Measurements from ENCODE around the gene PPP2R2C.

The PPP2R2C gene

DNA sequence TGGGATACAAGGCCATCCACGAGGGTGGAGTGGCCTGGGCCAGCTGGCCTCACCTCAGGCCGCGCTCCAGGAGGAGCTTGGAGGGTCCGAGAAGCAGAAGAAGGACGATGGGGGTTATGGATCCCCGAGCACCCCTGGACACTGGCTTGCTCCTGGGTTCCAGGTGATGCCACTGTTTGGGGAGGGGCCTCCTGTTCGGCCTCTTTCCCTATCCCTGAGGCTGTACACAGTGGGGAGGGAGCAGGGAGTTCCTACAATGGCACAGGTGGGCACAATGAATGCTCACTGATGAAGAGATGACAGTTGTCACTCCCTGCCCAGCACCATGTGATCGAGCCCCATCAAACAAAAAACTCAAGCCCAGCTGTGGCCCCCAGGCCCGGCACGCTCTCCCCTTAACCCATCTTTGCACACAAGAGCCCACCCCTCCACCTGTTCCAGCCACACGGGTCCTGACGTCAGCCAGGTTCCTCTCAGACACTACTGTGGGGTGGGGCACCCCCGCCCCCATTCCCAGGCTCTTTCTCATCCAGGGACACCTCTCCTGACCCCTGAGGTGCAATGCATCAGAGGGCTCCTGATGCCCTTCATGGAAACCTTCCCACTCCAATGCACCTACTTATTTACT, 132.5 kb downstream of the PPP2R2C start:
- DNase-seq: no peak

DNA sequence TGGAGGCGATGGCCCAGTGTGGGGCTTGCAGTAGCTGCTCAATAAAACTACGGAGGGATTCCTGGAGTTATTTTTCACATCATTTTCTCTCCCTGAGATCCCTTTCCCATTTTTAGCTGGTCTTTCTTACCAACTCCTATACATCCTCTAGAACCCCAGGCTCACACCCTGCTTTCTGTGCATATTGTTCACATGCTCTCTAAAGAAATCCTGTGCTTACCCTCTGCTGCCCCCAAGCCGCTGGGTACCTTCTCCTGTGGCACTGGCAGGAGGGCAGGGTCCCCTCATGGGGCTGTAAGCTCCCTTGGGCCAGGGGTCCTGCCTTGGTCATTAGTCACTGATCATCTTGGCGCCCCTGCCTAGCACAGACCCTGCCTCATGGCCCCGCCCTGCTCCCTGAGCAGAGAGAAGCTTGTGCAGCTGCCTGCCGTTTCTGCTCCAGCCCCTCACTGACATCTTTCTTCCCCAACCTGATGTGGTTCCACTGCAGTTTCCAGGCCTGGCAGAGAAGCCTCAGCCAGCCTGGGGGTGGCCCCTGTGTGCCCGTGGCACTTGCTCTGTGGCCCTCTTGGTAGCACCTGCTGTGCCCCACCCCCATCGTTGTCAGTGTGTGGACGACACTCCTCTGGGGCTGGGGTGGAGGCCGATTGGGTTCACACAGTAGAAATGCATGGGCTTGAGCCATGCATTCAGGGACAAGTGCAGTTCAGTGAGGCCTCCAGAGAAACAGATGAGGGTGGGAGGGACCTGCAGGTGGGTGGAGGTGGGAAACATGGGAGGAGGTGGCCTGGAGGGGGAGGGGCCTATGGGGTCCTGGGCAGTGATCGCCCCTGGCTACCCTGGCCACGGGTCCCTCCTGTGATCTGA, 133.2 kb downstream of the PPP2R2C start:
- no peak for DNase-seq

DNA sequence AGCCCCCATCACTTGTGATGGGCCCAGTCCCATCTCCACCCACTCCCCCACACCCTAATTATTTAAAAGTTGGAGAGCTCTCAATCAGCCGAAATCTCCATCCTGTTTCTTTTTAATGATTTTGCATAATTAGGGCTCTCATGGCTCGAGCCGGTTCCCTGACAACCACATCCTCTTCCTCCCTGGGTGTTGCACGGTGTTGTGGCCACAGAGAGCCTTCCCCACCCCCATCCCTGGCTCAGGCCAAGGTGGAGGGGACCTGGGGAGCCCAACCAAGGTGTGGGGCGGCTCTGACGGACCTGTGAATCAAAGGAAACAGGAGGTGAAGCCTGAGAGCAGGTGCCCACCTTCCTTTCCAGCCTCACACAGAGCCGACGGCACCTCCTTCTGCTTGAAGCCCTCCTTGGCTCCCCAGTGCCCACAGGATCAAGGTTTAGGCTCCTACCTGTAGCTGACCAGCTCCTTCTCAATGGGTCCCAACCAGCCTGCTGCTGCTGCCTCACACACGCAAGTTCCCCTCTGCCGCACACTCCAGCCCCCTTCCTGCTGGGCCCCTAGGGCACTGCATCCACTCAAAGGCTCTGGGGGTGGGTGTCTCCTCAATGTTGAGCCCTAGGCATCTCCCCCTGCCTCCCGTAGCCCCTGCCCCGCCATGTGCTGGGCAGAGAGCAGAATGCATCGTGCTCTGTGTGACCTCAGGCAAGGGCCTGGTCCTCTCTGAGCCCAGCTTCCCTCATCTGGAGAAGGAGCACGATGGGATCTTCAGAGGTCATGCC, 134.1 kb downstream of the PPP2R2C start:
- no peak for DNase-seq

DNA sequence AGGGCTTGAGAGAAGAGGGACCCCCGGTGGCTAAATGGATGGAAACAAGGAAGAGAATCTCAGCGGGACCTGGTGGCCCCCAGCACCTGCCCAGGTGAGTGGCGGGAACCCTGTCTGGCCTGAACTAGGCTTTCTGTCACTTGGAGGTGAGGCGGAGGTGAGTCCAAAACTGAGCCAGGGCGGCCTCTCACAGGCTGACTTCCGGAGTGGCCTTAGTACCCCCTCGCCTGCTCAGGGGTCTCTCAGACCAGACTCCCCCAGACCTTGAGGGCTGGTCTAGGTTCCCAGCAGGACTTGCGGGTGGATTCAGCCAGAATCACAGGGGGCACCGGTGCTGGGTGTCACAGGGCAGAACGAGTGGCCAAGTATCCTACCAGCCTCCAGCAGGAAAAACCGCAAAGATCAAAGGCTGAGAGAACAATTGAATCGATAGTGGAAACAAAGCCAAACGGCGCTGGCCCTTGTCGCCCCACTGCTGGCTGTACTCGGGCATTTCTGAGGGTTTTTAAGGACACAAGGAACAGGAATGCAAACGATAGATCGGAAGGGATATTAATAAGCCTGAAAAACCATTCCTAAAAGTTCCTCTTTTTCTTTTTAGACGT, 135.0 kb downstream of the PPP2R2C start:
- no peak for DNase-seq

DNA sequence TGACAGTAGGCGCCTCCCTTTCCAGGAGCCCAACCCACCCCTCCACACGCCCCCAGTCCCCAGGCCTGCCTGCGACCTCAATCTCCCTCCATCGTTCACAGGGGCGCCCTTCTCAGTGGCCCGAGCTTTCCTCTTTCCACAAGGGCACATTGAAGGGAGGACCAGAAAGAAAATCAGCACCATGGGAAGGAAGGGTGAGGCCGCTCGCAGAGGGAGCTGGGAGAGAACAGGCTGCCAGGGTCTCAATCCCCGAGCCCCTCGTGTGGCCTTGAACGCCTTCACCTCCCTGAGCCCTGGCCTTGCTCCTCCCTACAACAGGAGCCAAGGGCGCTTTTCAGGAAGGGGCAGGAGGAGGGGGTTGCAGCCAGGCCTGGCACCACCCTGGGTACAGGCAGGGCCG, 136.2 kb downstream of the PPP2R2C start:
- no peak for DNase-seq

DNA sequence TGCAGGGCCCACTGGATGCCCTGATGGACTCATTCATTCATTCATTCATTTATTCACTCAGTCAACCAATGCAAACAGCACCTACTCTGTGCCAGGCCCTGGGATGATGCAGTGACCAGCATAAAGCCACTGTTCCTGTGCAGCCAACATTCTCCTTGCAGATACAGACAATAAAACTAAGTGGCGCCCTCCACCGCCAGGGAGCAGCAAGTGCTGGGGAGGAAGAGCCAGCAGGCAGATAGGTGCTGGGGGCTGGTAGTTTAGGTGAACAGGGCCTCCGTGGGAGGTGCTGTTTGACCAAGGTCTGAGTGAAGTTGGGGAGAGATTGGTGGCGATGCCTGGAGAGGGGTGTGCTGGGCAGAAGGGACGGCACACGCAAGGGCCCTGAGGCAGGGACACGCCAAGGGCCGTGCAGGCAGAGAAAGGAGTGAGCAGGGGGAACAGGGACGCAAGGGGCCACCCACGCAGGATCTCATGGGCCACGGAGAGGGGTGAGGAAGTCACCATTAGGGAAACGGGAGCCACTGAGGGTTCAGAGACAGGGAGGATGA, 137.3 kb downstream of the PPP2R2C start:
- no peak for DNase-seq

DNA sequence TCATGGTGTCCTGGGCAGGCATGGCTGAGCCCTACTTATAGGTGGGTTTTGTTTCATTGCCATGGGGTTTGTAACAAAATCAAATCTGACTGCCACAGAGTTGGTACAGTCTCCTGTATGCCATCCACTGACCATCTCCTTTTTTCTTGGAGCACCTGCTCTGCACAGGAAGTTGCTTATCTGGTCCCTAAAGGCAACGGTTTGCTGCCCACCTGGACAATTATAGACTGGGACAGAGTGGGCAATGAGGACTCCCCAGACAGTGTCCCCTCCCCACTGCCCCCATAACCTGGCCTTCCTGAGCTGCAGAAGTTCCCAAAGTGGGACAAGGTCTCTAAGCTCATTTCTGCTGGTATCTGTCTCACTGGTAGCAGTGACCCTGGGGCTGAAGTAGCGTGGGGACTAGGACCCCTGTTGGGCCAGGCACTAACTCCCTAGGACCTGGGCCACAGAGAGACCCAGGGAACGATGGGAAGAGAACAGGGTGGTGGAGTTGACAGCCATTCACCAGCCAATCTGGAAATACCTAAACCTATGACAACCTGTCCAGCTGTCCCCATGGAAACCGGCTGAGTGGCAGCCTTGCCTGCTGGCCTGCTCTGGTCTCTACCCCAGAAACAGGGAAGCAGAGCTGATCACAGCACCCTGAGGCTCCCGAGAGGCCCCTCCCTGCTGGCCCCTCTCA, 138.1 kb downstream of the PPP2R2C start:
- DNase-seq: no peak

DNA sequence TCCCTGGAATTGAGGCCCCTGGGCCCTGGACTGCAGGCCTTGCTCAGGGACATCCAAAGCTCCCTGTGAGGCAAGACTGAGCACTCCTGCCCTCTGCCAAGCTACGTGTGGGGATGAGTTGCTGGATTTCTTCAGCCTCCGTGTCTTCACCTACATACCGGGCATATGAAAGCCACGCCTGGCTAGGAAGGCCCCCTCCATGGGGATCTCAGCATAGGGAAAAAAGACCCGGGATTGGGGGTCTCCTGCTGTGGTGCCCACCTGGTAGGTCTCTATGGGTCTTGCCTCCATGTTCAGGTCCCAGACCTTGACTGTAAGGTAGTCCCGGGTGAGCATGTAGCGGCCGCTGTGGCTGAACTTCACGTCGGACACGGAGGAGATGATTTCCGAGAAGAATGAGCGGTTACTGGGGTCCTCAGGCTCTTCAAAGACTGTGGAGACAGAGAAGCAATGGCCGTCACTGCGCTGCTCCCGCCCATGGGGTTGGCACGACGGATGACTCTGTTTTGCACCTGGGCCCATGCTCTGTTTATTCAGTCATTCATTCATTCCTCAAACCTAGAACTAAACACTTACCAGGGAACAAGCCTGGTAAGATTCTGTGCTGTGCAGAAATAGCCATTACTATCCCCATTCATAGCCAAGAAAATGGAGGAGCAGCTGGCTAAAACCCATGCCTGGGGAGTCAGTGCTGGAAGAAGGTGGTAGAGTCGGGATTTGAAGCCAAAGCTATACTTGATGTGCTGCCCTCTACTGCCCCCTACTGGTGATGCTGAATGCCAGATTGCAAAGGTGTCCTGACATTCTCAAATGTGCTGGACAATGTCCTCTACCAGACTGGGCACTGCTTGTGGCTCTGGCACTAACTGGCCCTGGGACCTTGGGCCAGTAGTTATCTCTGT, 138.9 kb downstream of the PPP2R2C start:
- no peak for DNase-seq

DNA sequence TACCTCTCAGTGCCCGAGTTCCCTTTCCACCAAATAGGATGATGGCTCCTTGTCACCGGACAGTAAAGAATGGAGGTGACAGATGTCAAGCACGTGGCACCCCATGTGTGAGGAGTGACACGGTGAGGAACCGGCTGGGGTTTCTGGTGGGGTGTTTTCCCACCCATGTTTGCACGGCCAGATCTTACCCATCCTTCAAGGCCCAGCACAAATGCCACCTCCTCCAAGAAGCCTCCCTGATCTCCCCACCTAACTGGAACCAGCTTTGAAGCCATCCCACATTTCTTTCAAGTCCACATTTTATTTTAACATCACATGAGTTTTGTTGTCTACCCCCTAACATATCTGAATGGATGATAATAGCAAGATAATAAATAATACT, 139.8 kb downstream of the PPP2R2C start:
- no peak for DNase-seq

DNA sequence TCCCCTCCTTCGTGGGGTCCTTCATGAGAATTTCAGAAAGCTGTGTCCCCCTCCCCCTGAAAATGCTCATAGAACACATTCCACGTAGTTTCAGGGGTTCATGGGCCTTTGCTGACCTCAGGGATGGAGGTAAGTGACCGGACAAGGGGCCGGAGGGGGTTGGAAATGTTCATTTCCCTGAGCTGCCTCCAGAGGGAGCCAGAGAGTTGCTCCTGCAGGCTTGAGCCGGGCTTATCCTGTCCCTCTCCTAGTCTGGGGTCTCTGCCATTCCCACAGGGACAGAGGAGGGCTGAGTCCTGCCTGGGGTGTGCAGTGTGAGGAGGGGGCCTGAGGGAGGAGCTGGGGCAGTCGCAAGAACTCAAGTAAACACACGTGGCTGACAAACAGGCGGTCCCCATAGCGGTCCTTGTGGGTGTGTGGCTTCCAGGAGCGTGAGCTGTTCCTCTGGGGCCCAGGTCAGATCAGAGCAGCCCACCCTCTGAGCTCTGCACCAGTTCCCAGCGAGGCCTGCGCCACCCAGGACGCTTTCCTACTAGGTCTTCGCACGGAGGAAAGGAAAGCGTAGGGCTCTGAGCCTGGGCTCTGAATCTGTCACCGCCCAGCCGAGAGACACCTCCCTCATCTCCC, 140.3 kb downstream of the PPP2R2C start:
- no peak for DNase-seq

DNA sequence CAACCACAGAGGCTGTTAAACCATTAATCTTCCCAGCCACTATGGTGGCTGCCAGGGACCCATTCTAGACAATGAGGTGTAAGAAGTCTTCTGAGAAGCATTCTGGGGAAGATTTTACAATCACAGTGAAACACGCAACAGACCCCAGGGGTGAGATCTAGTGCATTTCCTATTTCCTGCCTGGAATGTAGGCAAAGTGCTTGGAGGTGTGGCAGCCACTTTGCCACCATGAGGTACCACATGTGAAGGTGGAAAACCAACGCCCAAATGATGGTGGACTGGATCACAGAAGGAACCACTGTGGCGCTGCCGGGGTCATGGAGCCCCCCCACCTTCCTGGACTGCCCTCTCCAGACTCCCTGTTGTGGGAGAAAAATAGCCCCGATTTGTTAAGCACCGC, 140.9 kb downstream of the PPP2R2C start:
- DNase-seq: no peak

DNA sequence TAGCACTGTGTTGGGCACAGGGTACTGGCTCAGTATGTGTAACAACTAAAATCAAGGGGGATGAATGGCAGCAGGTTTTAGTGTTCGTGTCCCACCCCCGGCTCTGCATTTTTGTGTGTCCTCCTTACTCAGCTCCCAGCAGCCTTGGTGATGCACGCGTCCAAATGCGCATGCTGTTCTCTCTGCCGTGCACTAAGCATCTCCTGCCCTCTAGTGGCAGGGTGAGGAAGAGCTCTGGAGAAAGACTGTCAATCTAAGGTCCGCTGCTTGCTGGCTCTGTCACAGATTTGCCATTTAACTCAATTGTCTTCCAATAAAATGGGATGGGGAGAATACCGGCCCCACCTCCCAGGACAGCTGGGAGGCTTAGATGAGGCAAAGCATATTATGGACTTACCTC, 141.4 kb downstream of the PPP2R2C start:
- peak; percentile 6 for DNase-seq

DNA sequence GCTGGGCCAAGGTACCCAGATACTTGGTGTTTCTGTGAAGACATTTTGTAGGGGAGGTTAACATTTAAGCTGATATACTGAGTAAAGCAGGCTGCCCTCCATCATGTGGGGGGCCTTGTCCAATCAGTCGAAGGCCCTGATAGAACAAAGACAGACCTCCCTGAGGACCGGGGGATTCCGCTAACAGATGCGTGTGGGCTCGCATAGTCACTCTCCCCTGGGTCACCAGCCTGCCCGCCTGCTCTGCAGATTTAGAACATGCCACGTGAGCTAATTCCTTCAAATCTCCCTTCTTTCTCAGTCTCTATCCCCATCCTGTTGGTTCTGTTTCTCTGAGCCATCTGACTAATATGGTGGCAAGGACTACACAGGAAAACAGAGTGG, 142.0 kb downstream of the PPP2R2C start:
- DNase-seq: no peak

DNA sequence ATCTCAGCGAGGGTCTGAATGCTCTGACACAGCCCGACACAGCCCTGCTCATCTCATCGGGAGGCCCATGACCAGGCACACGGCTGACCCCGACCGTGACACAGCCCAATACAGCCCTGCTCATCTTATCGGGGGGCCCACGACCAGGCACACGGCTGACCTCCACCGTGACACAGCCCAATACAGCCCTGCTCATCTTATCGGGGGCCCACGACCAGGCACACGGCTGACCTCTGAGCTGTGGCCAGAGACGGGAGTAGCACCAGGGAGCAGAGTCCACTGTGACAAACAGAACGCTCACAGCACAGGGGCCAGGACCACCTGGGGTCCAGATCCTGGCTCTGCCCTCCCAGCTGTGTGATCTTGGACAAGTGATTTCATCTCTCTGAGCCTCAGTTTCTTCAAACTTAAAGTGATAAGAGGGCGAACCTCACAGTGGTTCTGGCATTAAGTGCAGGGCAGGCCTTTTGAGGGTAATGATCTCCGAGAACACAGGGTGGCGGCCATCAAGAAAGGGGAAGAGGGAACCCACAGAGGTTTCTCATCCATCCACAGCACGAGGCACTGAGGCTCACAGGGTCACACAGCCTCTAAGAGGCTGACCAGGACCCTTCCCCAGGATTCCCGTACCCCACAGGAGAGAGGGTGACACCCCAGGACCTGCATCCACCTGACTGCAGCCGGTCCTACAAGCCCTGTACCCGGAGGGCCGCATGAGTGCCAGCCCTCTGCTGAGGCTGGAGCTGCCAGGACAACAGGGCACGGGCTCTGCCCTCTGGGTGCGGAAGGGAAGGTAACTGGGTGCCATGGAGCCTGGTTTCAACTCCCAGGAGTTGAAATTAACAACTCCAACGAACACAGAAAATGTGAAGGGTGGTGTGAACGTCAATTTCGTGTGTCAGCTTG, 142.7 kb downstream of the PPP2R2C start:
- DNase-seq: no peak

DNA sequence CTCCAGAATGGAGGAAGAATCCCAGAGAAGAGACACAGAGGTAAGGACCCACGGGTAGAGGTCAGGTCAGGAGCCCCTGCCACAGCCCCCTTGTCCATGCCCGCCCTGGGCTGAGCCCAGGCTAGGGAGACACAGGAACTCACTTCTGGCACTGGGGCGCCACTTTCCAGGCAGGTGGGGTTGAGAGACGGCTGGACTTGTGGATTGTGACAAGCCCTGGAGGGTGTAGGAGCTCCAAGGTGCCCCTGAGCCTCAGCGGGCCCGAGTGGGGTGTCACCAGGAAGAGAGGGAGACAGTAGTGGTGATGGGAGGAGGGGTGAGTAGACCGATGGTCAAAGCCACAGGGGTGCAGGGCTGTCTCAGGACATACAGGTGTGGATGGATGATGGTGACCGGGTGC, 143.9 kb downstream of the PPP2R2C start:
- no peak for DNase-seq

DNA sequence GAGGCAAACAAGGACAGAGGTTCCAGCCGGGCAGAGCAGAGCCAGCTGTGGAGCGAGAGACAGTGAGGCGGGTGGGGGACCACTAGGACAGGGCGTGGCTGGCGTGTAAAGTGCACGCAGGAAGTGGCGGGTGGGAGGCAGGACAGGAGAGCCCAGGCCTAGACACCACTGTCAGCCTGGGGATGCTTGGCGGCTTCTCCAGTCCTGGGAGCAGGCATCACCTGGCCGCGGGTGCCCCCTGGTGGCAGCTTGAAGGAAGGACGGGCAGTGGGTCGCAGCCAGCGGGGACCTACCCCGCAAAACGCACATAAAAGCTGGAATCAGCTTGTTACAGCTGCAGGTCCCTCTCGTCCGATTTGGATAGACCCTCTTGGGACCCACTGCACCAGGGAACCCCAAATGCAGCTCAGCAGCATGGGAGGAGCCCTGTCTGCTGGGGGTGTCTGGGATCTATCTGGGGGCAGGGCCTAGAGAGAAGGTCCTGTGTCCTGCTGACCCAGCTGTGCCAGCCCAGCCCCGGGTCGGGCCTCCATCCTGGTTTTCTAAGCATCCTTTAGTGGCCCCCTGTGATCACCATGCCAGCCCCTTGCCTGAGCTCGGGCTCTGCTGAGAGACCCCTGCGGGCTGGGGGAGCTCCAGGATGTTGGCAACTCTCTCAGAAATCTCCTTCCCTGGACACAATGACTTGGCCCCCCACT, 145.0 kb downstream of the PPP2R2C start:
- peak; percentile 26 for DNase-seq

DNA sequence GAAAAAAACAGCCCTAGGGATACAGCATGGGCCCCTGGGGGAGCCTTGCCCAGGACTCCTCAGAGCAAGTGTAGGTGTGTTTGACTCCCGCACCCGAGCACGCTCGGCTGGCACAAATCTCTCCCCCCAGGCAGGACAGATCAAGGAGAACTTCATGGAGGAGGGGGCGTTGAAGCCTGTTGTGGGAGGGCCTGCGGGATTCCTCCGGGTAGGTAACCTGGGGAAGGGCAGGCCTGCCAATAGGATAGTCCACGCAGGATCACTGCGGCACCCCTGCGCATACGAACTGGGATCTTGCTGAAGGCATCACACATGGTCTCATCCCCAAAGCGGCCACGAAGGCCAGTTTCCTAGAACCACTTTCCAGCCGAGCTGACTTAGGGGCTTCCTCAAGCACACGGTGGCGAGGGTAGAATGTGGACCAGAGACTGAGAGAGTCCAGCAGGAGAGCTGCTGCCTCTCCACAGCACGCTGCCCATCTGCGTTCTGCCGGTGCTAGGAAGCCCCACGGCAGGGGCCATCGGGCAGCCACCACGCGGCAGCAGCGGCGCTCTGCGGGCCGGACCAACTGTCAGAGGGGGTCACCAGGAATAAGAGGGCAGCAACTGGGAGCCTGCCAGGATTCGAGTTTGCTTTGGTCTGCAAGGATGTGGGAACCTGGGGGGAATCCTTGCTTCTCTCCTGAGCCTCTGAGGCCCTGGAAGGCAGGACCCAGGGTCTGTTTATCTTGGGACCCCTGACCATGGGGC, 145.9 kb downstream of the PPP2R2C start:
- no peak for DNase-seq

DNA sequence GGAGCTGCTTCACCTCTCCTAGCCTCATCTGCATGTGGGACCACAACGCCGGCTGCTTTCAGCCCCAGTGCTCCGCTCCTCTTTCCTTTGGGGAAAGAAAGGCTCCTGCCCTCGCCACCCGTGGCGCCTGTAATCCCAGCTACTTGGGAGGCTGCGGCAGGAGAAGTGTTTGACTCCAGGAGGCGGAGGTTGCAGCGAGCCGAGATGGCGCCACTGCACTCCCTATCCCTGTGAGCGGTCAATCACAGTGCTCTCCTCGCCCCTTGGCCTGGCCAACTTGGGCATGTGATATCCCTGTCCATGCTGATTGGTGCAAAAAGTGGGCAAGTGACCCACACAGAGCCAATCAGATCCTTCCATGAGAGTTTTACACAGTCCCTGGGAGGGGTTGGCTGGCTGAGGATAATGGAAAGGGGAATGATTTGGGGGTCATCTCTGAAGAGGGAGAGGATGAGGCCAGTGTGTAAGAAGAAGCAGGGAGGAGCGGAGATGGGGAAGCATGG, 146.6 kb downstream of the PPP2R2C start:
- DNase-seq: no peak

Measured in NCI-H2171 treated with DMSO at 0.1 percent for 48 hours (cell line).